Activated CD8-positive, alpha-beta memory T cell treated with anti-CD3 and anti-CD28 coated beads, Interleukin-2, amount 10 ng/mL, durations not matched to agents 7 days and 5 days (primary cell): ENCODE measurements around the gene EPHA6. TPM values are rescaled to one million over a fixed set of nuclear protein-coding genes. Genes with fewer than 3 reads are reported as not detected.

Source experiments
- ATAC-seq: fragments of 150-1000 bp; cut with Tn5 transposase; one replicate; pipeline ENCODE4 v1.10.0; 2021; ENCODE audit warnings: moderate library complexity
- CTCF ChIA-PET: fragments of 350-600 bp; sonication (Branson Sonifier 250); formaldehyde crosslinking; loops from one replicate; lab custom pipeline; 2021; ENCODE audit warnings: antibody characterized with exemption; lab: Charles Lee
- DNase-seq: peaks from one replicate; pipeline ENCODE4 v3.0.0-alpha.2; 2020
- H3K27ac Mint-ChIP-seq: one replicate; pipeline ENCODE4 v1.8.0; 2021; ENCODE audit warnings: mild to moderate bottlenecking, mixed read lengths
- H3K27me3 Mint-ChIP-seq: one replicate; pipeline ENCODE4 v1.8.0; 2021; ENCODE audit warnings: mixed read lengths
- H3K36me3 Mint-ChIP-seq: one replicate; pipeline ENCODE4 v1.8.0; 2021; ENCODE audit warnings: mild to moderate bottlenecking, mixed read lengths
- H3K4me1 Mint-ChIP-seq: one replicate; pipeline ENCODE4 v1.8.0; 2021; ENCODE audit warnings: mixed read lengths
- H3K4me3 Mint-ChIP-seq: one replicate; pipeline ENCODE4 v1.8.0; 2021; ENCODE audit warnings: mild to moderate bottlenecking, moderate library complexity, mixed read lengths
- H3K9me3 Mint-ChIP-seq: one replicate; pipeline ENCODE4 v1.8.0; 2022; ENCODE audit warnings: low read depth, mixed read lengths
- total RNA-seq, 2 experiments: library from RNA; stranded (reverse); gene quantifications; one replicate each; pipeline ENCODE4 v1.2.3, GENCODE V29; 2021

Gene EPHA6
- total RNA-seq, 2 experiments from 2014 or later: not detected

GRCh38 chr3:97102641-97103040, 288.2 kb downstream of the EPHA6 start:
- Mint-ChIP-seq H3K27me3 (no peaks in the 10 kb centered on the region), H3K36me3 (no peaks in the 10 kb centered on the region), H3K4me1 (no peaks in the 10 kb centered on the region), H3K4me3 (no peak overlapping the region), H3K9me3 (peaks cover 7% of the 10 kb centered on the region), H3K27ac (no peak overlapping the region)
- DNase-seq: no peak
- CTCF ChIA-PET: no interaction called here
- no peak for ATAC-seq

DNA sequence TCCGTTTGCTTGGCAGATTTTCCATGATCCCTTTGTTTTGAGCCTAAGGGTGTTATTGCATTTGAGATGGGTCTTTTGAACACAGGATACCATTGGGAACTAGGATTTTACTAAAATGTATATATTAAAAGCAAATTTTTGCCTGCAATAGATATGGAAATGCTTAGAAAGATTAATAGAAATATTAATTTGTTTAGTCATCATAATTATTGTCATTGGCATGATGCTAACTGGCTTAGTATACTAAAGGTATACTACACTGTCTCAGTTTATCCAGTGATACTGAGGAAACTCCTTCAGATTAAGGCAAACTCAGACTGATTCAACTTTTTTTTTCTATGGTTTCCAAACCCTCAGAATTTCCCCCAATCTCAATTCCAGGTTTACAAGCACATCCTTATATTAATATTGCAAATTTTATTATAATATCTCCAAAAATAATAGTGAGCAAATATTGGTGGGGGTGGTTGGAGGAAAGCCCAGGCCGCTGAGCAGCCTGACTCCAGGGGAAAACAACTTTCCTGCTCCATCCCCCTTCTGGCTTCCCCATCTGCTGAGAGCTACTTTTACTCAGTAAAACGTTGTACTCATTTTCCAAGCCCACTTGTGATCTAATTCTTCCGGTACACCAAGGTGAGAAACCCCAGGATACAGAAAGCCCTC, 291.7 kb downstream of the EPHA6 start:
- no peaks in the 10 kb centered on the region for H3K36me3 Mint-ChIP-seq
- peaks cover 5% of the 10 kb centered on the region for H3K9me3 Mint-ChIP-seq
- CTCF ChIA-PET: no interaction called here
- DNase-seq (no peak), ATAC-seq (no peak)
- H3K4me3 Mint-ChIP-seq: no peak overlapping the region
- no peaks in the 10 kb centered on the region for H3K4me1 Mint-ChIP-seq
- H3K27me3 Mint-ChIP-seq: no peaks in the 10 kb centered on the region
- no peak overlapping the region for H3K27ac Mint-ChIP-seq

DNA sequence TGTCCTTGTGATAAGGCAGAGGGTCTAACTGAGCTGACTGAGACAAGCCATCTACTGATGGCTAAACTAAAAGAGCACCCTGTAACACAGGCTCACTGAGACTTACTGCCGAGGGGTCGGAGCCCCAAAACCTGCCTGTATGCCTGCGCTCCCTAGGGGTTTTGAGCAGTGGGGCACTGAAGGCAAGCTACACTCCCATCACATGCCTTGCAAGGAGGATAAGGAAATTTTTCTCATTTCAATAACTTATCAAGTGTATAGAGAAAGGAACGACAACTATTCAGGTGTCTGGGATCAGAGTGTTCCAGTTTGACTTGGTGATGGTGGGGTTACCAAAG, 292.2 kb downstream of the EPHA6 start:
- H3K36me3 Mint-ChIP-seq: no peaks in the 10 kb centered on the region
- DNase-seq (no peak), ATAC-seq (no peak)
- H3K27ac Mint-ChIP-seq: no peak overlapping the region
- no peaks in the 10 kb centered on the region for H3K27me3 Mint-ChIP-seq
- no peaks in the 10 kb centered on the region for H3K4me1 Mint-ChIP-seq
- H3K4me3 Mint-ChIP-seq: no peak overlapping the region
- CTCF ChIA-PET: no interaction called here
- peaks cover 5% of the 10 kb centered on the region for H3K9me3 Mint-ChIP-seq

- no peak overlapping the region for H3K27ac Mint-ChIP-seq
- DNase-seq (no peak), ATAC-seq (no peak)
- H3K27me3 Mint-ChIP-seq: no peaks in the 10 kb centered on the region
- H3K9me3 Mint-ChIP-seq: peaks cover 5% of the 10 kb centered on the region
- H3K36me3 Mint-ChIP-seq: no peaks in the 10 kb centered on the region
- no peak overlapping the region for H3K4me3 Mint-ChIP-seq
- H3K4me1 Mint-ChIP-seq: no peaks in the 10 kb centered on the region
- CTCF ChIA-PET: no interaction called here
Observed at GRCh38 chr3:97108136-97108535, 293.7 kb downstream of the EPHA6 start.

GRCh38 chr3:97111244-97111643, 296.9 kb downstream of the EPHA6 start:
- H3K9me3 Mint-ChIP-seq: peaks cover 4% of the 10 kb centered on the region
- no peak overlapping the region for H3K27ac Mint-ChIP-seq
- H3K4me1 Mint-ChIP-seq: no peaks in the 10 kb centered on the region
- no peak overlapping the region for H3K4me3 Mint-ChIP-seq
- CTCF ChIA-PET: no interaction called here
- H3K36me3 Mint-ChIP-seq: no peaks in the 10 kb centered on the region
- H3K27me3 Mint-ChIP-seq: no peaks in the 10 kb centered on the region
- DNase-seq (no peak), ATAC-seq (no peak)

DNA sequence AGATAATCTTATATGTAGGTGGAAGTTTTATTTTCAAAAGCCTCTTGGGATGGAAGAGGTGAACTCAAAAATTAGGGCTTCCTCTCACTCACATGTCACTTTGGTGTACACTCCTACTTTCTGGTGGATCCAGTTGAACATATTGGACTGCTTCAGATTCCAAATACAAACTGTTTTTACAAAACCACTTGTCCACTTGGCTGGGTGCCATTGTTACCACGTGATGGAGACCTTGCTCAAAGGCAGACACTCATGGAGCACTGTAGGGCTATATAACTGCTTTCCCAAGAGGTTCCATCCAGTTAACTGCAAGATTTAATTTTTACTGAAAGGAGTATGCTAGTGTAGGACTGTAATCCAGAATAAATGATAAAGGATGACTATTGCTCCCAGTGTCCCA, 307.0 kb downstream of the EPHA6 start:
- H3K36me3 Mint-ChIP-seq: no peaks in the 10 kb centered on the region
- H3K27me3 Mint-ChIP-seq: no peaks in the 10 kb centered on the region
- DNase-seq: no peak
- no peak overlapping the region for H3K4me3 Mint-ChIP-seq
- no peak for ATAC-seq
- CTCF ChIA-PET: no interaction called here
- H3K4me1 Mint-ChIP-seq: no peaks in the 10 kb centered on the region
- no peaks in the 10 kb centered on the region for H3K9me3 Mint-ChIP-seq
- H3K27ac Mint-ChIP-seq: no peak overlapping the region

GRCh38 chr3:97125902-97126499, 311.6 kb downstream of the EPHA6 start:
- H3K36me3 Mint-ChIP-seq: no peaks in the 10 kb centered on the region
- ATAC-seq (no peak), DNase-seq (no peak)
- H3K9me3 Mint-ChIP-seq: no peaks in the 10 kb centered on the region
- H3K27me3 Mint-ChIP-seq: no peaks in the 10 kb centered on the region
- CTCF ChIA-PET: no interaction called here
- no peaks in the 10 kb centered on the region for H3K4me1 Mint-ChIP-seq
- no peak overlapping the region for H3K27ac Mint-ChIP-seq
- H3K4me3 Mint-ChIP-seq: no peak overlapping the region

DNA sequence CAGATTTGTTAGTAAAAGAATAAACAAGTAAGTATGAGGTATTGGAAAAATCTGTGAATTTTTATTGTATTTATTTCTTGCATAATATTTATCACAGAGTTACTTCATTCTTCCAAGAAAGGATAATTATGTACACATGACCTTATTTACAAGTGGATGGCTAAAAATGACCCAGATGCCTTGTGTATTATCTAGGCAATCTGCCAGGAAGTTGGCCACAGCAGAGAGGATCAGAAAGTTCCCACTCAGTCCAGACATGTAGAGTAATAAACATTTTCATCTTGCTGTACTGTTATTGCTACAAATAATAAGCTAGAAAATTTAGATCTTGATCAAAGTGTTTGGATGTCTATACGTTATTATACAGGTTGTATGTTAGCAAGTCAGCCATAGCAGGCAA, 317.1 kb downstream of the EPHA6 start:
- CTCF ChIA-PET: no interaction called here
- Mint-ChIP-seq H3K4me3 (no peak overlapping the region), H3K36me3 (no peaks in the 10 kb centered on the region), H3K9me3 (no peaks in the 10 kb centered on the region), H3K4me1 (no peaks in the 10 kb centered on the region), H3K27me3 (no peaks in the 10 kb centered on the region), H3K27ac (no peak overlapping the region)
- no peak for DNase-seq
- ATAC-seq: no peak

DNA sequence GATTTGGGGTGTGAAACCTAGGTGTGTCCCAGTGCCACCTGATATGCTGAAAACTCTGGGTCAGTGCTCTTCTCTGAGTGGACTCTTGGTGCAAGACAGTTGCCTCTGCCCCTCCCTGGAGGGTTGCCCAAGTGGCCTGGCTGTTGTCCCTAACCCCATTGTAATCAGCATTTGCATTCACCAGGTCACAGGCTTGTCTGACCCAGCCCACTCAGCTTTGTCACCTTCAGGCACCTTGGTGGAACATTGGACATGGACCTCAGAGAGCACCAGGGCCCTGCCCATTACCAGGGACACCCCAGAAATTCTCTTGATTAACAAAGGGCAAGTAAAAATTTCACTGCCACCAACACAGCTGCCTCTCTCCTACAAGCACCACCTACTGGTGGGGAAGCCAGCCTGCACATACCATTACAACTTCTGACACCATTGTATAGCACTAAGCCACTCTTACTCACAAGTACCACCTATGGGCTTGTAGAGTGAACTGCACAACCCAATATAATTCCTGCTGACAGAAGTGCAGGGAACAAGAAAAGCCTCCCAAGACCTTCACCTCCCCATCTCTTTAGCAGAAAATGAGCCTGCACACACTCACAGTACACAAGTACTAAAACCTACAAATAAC, 324.6 kb downstream of the EPHA6 start:
- H3K27me3 Mint-ChIP-seq: no peaks in the 10 kb centered on the region
- DNase-seq (no peak), ATAC-seq (no peak)
- H3K4me1 Mint-ChIP-seq: no peaks in the 10 kb centered on the region
- peaks cover 10% of the 10 kb centered on the region for H3K9me3 Mint-ChIP-seq
- CTCF ChIA-PET: no interaction called here
- H3K27ac Mint-ChIP-seq: no peak overlapping the region
- no peak overlapping the region for H3K4me3 Mint-ChIP-seq
- no peaks in the 10 kb centered on the region for H3K36me3 Mint-ChIP-seq

DNA sequence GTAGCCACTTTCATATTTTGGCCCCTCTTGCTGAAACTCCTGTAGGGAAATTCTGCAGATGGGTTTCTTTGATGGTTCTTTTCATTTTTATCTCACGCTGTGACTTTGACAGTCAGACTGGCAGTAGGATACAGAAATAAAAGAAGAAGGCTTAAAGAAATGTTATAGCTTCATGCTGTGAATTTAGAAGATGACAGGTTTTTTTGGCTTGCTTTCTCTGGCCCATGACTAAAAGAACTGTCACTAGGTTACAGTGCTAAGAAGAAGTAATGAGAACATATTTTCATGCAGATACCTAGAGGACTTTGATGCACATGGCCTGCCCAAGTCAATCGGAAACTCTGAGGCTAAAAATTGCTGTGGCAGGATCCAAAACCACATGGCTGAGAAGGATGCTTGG, 334.5 kb downstream of the EPHA6 start:
- Mint-ChIP-seq H3K4me1 (no peaks in the 10 kb centered on the region), H3K27me3 (no peaks in the 10 kb centered on the region), H3K9me3 (peaks cover 3% of the 10 kb centered on the region), H3K4me3 (no peak overlapping the region), H3K27ac (no peak overlapping the region), H3K36me3 (no peaks in the 10 kb centered on the region)
- DNase-seq (no peak), ATAC-seq (no peak)
- CTCF ChIA-PET: no interaction called here

DNA sequence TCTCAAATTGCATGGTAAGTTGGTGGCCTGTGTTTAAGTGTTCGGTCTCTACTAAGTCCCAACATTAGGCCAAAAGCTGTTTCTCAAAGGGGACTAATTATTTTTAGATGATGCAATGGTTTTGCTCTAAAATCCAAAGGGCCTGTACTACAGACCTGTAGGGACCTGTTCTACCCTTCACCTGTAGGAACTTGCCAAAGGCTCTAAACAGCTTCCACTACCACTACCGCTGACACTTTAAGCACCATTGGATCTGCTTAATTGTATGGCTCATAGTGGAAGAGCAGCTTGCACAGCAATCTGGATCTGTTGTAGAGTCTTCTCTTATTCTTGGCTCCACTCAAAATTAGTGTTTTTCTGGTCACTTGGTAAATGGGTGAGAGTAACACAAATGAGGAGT, 346.8 kb downstream of the EPHA6 start:
- no peak overlapping the region for H3K4me3 Mint-ChIP-seq
- H3K9me3 Mint-ChIP-seq: peaks cover 2% of the 10 kb centered on the region
- no peaks in the 10 kb centered on the region for H3K36me3 Mint-ChIP-seq
- DNase-seq (no peak), ATAC-seq (no peak)
- no peak overlapping the region for H3K27ac Mint-ChIP-seq
- CTCF ChIA-PET: no interaction called here
- H3K27me3 Mint-ChIP-seq: no peaks in the 10 kb centered on the region
- H3K4me1 Mint-ChIP-seq: no peaks in the 10 kb centered on the region

DNA sequence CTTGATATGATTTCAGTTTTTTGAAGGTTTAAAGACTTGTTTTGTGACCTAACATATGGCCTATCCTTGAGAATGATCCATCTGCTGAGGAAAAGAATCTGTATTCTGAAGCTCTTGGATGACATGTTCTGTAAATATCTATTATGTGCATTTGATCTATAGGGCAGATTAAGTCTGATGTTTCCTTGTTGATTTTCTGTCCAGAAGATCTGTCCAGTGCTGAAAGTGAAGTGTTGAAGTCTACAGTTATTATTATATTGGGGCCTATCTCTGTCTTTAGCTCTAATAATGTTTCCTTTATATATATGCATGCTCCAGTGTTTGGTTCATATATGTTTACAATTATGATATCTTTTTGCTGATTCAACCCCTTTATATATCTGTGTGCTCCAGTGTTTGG, 362.8 kb downstream of the EPHA6 start:
- no peaks in the 10 kb centered on the region for H3K4me1 Mint-ChIP-seq
- H3K9me3 Mint-ChIP-seq: peaks cover 9% of the 10 kb centered on the region
- CTCF ChIA-PET: no interaction called here
- ATAC-seq (no peak), DNase-seq (no peak)
- H3K27me3 Mint-ChIP-seq: no peaks in the 10 kb centered on the region
- no peaks in the 10 kb centered on the region for H3K36me3 Mint-ChIP-seq
- H3K27ac Mint-ChIP-seq: no peak overlapping the region
- H3K4me3 Mint-ChIP-seq: no peak overlapping the region

- Mint-ChIP-seq H3K27ac (no peak overlapping the region), H3K9me3 (peaks cover 9% of the 10 kb centered on the region), H3K36me3 (no peaks in the 10 kb centered on the region), H3K27me3 (no peaks in the 10 kb centered on the region), H3K4me1 (no peaks in the 10 kb centered on the region), H3K4me3 (no peak overlapping the region)
- CTCF ChIA-PET: no interaction called here
- no peak for ATAC-seq
- DNase-seq: no peak
Observed at GRCh38 chr3:97181704-97182103, 367.3 kb downstream of the EPHA6 start.

- Mint-ChIP-seq H3K4me1 (no peaks in the 10 kb centered on the region), H3K4me3 (no peak overlapping the region), H3K27ac (no peak overlapping the region), H3K27me3 (no peaks in the 10 kb centered on the region), H3K36me3 (no peaks in the 10 kb centered on the region), H3K9me3 (no peaks in the 10 kb centered on the region)
- CTCF ChIA-PET: no interaction called here
- no peak for DNase-seq
- no peak for ATAC-seq
Observed at GRCh38 chr3:97187771-97188170, 373.4 kb downstream of the EPHA6 start.
